ENCODE measurements around the gene TBC1D9.

TBC1D9 gene

DNA sequence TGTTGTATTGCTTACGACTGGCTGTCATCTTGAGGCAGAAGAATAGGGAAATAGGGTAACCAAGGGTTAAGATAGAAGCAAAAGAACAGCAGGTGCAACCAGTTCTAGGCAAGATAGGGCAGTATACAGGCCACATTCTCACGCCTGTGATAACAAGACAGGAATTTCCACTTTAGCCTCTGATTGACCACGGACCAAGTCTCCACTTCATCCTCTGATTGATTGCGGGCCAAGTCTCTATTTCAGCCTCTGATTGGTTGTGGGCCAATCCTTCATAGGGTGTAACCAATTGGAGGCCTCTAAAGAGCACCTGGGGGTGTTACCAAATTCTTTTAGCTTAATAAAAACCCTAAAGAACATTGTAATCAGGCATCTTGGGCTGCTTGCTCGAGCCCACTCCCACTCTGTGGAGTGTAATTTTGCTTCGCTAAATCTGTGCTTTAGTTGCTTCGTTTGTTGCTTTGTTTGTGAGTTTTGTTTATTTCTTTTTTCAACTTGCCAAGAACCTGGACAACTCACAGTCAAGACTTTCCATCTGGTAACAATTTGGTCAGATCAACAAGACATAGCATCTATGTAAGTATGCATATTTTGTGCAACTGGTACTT is 8.7 kb upstream of the TBC1D9 start:
- Histone ChIP-seq H3K36me3 (replicated peaks) (no peaks in the 10 kb centered on the region), H3K4me3 (ENCODE audit: low read depth, low read length) (no peak overlapping the region), H3K27me3 (replicated peaks) (no peaks in the 10 kb centered on the region), H3K27ac (no peak overlapping the region)
- no peak for DNase-seq
- TF ChIP-seq, protein P1, sequence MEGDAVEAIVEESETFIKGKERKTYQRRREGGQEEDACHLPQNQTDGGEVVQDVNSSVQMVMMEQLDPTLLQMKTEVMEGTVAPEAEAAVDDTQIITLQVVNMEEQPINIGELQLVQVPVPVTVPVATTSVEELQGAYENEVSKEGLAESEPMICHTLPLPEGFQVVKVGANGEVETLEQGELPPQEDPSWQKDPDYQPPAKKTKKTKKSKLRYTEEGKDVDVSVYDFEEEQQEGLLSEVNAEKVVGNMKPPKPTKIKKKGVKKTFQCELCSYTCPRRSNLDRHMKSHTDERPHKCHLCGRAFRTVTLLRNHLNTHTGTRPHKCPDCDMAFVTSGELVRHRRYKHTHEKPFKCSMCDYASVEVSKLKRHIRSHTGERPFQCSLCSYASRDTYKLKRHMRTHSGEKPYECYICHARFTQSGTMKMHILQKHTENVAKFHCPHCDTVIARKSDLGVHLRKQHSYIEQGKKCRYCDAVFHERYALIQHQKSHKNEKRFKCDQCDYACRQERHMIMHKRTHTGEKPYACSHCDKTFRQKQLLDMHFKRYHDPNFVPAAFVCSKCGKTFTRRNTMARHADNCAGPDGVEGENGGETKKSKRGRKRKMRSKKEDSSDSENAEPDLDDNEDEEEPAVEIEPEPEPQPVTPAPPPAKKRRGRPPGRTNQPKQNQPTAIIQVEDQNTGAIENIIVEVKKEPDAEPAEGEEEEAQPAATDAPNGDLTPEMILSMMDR (IDR thresholded peaks at IDR 0.05; ENCODE audit: low read depth, low read length, missing control alignments) = no peak
- in situ Hi-C loops (cut with HindIII; ENCODE audit: low pct_ligation_motif_present, low sequenced_read_pairs) = no loop called here

DNA sequence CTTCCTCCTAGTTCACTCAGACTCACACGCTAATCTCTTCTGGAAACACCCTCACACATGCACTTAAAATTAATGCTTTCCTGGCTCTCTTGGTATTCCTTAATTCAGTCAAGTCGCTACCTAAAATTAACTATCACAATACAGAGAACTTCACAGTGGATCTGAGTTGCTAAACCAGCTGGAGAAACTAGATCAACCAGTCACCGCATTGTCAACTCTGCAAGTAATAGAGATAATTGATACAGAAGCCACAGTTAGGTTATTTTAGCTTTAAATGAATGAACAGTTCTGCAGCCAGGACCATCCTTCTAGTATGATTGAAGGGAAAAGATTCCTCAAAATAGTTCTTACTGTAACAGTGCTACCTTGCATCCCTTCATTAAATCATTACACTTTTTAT is 6.0 kb upstream of the TBC1D9 start:
- Histone ChIP-seq H3K27ac (no peak overlapping the region), H3K4me3 (ENCODE audit: low read depth, low read length) (no peak overlapping the region), H3K27me3 (replicated peaks) (no peaks in the 10 kb centered on the region), H3K36me3 (replicated peaks) (no peaks in the 10 kb centered on the region)
- DNase-seq = no peak
- in situ Hi-C loops (cut with HindIII; ENCODE audit: low pct_ligation_motif_present, low sequenced_read_pairs) = no loop called here
- TF ChIP-seq, protein P1 (IDR thresholded peaks at IDR 0.05; ENCODE audit: low read depth, low read length, missing control alignments) = no peak

DNA sequence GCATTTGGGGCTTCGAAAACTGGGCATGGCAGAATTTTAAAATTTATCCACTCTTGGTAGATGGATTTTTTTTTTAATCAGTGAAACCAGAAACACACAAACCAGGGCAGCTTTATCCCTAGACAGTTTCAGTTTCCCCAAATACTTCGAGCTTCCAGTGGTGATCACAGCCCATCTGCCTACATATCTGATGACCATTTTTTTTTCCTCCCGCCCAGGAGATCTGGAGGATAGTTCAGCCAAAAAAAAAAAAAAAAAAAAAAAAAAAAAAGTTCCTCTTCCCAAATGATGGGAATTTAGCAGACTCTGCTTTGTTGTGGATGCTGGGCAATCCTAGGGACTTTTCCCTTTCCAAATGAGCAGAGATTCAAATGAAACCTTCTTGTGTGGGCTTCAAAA is 1.0 kb upstream of the TBC1D9 start:
- Histone ChIP-seq H3K27me3 (replicated peaks) (no peaks in the 10 kb centered on the region), H3K4me3 (ENCODE audit: low read depth, low read length) (peak overlapping the region; percentile 80), H3K36me3 (replicated peaks) (no peaks in the 10 kb centered on the region), H3K27ac (no peak overlapping the region)
- no peak for DNase-seq
- TF ChIP-seq, protein P1 (IDR thresholded peaks at IDR 0.05; ENCODE audit: low read depth, low read length, missing control alignments) = no peak
- in situ Hi-C loops (cut with HindIII; ENCODE audit: low pct_ligation_motif_present, low sequenced_read_pairs) = no loop called here

DNA sequence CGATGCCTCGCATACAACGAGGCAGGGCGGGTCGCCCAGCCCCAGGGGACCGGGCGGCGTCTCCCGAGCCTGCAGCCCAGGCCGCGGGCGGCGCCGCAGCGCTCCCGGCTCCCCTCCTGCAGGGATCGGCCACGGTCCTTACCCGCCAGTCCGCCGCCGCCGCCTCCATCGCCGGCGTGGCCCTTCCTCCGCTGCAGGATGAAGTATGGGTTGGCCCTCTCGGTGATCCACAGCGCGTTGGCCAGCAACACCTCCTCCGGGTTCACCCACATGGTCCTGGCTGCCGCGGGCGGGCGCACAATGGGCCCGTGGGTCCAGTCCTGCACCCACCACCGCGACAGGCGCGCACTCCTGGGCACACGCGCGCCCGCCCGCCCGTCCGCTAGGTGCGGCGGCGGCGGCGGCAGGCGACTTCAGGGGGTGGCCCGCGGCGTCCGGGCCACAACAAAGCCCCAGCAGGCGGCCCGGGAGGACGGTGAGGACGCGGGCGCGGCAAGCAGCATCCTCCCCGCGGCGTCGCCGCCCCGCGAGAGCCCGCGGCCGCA is 339 bp downstream of the TBC1D9 start:
- Histone ChIP-seq H3K36me3 (replicated peaks) (no peaks in the 10 kb centered on the region), H3K4me3 (ENCODE audit: low read depth, low read length) (peak overlapping the region; percentile 80), H3K27ac (peak overlapping the region; percentile 60), H3K27me3 (replicated peaks) (no peaks in the 10 kb centered on the region)
- TF ChIP-seq, protein P1 (IDR thresholded peaks at IDR 0.05; ENCODE audit: low read depth, low read length, missing control alignments) = no peak
- in situ Hi-C loops (cut with HindIII; ENCODE audit: low pct_ligation_motif_present, low sequenced_read_pairs) = no loop called here
- no peak for DNase-seq

- H3K4me3 ChIP-seq (ENCODE audit: low read depth, low read length) = peak overlapping the region; percentile 80
- in situ Hi-C loops (cut with HindIII; ENCODE audit: low pct_ligation_motif_present, low sequenced_read_pairs) = no loop called here
- DNase-seq = no peak
- H3K27ac ChIP-seq = peak overlapping the region; percentile 60
- TF ChIP-seq, protein P1 (IDR thresholded peaks at IDR 0.05; ENCODE audit: low read depth, low read length, missing control alignments) = no peak
- no peaks in the 10 kb centered on the region for H3K36me3 ChIP-seq (replicated peaks)
- H3K27me3 ChIP-seq (replicated peaks) = no peaks in the 10 kb centered on the region
Observed at GRCh38 chr4:140754918-140755773, 1.0 kb downstream of the TBC1D9 start.
